WI38 (cell line): Measurements from ENCODE around the gene HEY2.

Experiments used
- H3K4me3 ChIP-seq: 2 replicates; pipeline ENCODE4 v1.5.1; 2011; ENCODE audit warnings: low read depth, mild to moderate bottlenecking, control low read depth, low read length
- TF ChIP-seq, protein P1 (sequence below): IDR thresholded peaks from 2 replicates; pipeline ENCODE4 v1.5.1; 2012; ENCODE audit warnings: low read depth, mild to moderate bottlenecking, control low read depth, low read length

The HEY2 gene

GRCh38 chr6:125808591-125808990 is 59.2 kb downstream of the HEY2 start:
- no peak overlapping the region for H3K4me3 ChIP-seq
- TF ChIP-seq, protein P1, sequence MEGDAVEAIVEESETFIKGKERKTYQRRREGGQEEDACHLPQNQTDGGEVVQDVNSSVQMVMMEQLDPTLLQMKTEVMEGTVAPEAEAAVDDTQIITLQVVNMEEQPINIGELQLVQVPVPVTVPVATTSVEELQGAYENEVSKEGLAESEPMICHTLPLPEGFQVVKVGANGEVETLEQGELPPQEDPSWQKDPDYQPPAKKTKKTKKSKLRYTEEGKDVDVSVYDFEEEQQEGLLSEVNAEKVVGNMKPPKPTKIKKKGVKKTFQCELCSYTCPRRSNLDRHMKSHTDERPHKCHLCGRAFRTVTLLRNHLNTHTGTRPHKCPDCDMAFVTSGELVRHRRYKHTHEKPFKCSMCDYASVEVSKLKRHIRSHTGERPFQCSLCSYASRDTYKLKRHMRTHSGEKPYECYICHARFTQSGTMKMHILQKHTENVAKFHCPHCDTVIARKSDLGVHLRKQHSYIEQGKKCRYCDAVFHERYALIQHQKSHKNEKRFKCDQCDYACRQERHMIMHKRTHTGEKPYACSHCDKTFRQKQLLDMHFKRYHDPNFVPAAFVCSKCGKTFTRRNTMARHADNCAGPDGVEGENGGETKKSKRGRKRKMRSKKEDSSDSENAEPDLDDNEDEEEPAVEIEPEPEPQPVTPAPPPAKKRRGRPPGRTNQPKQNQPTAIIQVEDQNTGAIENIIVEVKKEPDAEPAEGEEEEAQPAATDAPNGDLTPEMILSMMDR = no peak

GRCh38 chr6:125809570-125810170 is 60.2 kb downstream of the HEY2 start:
- no peak overlapping the region for H3K4me3 ChIP-seq
- TF ChIP-seq, protein P1 = no peak

- TF ChIP-seq, protein P1 = no peak
- H3K4me3 ChIP-seq = no peak overlapping the region
Observed at GRCh38 chr6:125810445-125810844, 61.0 kb downstream of the HEY2 start.
